Measurements from ENCODE around the gene PRDM15. TPM values are rescaled to one million over a fixed set of nuclear protein-coding genes. Genes with fewer than 3 reads are reported as not detected.

Gene PRDM15
- total RNA-seq, 1 donor from 2014 or later: 7.6 TPM

DNA sequence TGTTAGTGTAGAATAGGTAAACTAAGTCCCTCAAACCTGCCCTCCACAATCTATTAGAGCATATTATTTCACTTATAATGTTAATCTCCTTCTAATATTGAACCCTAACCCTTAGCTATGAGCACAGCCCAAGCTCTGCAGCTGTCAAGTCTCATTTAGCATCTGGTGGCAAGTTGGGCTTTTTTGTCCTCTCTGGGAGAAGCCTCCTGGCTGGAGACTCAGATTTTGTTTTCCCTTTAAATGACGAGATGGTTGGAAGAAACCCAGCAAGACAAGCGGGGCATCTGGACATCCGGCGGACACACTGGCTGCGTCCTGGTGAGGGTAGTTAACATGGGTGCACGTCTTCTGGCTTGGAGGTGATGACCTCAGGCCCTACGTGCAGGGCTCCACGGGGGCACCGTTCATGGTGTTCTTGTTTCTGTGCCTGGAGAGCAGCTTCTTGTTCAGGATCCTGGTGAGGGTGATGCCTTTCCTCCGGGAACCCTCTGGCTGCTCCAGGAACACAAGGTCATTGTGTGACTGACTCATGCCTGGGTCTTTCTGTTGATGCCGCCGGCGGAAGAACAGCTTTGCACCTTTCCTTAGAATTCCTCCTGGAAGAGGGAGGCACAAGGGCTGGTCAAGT is 9.7 kb upstream of the PRDM15 start:
- no peak for DNase-seq (ENCODE audit: extremely low read depth, low read depth, low spot score)

DNA sequence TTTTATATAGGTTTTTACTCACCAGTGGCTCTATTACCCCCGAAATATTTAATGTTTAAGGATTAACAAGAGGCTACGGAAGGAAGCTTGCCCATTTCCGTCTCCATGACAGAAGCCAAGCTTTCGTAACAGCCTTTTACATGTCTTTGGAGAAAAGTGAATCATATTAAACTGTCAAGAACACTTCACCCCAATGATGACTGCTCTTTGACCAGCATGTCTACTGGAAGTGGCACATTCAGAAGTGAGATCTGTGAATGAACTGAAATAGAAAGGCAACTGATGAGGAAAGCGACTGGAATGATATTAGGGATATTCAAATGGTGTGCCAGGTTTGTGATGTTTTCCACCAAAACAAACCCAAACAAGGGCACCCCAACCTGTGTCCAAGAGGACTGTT is 8.5 kb upstream of the PRDM15 start:
- no peak for DNase-seq (ENCODE audit: extremely low read depth, low read depth, low spot score)

DNA sequence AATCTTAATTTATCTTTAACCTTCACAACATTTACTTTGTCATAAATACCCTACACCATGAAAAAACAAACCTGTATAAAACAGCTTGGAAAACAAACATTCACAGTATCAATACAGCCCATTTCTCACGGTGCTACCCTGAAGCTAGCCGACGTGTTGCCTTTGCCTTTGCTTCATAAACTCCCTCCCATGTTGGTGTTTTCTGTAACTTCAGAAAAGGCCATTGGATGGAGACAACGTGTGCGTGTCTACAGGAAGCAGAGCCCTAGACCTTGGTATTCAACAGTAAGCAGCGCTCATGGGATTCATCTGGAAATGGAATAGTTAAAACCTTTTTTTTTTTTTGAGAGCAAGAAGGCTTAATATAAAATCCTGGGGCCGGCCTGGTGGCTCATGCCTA is 7.2 kb upstream of the PRDM15 start:
- no peak for DNase-seq (ENCODE audit: extremely low read depth, low read depth, low spot score)

DNA sequence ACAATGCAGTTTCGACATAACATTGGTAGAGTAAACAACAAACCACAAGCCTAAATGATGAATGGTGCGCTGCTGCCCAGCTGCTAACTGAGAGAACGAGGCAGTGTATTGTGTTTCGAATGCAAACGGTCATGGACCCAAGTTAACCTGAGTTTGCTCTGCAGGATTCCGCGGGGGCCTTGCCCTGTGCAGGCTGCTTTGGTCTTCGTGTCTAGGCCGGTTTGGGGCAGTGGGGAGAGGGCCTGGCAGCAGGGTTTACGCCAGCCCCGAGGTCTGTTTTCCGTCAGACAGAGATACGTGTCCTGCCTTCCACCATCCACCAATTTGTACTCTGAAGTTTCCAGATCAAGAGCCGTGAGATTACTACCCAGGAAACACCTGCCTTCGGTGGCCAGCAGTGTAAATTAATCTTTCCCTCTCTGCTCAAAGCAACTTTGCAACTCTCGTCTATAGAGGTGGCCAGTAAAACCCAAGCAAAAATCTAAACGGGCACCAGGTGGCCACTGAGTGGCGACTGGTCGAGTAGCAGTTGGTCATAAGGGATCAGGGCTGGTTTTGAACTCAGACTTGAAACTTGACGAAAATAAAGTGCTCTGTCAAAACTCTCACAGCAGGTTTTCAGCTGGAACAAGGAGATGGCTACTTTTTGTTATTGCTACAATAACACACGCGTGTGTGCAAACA is 6.3 kb upstream of the PRDM15 start:
- no peak for DNase-seq (ENCODE audit: extremely low read depth, low read depth, low spot score)

DNA sequence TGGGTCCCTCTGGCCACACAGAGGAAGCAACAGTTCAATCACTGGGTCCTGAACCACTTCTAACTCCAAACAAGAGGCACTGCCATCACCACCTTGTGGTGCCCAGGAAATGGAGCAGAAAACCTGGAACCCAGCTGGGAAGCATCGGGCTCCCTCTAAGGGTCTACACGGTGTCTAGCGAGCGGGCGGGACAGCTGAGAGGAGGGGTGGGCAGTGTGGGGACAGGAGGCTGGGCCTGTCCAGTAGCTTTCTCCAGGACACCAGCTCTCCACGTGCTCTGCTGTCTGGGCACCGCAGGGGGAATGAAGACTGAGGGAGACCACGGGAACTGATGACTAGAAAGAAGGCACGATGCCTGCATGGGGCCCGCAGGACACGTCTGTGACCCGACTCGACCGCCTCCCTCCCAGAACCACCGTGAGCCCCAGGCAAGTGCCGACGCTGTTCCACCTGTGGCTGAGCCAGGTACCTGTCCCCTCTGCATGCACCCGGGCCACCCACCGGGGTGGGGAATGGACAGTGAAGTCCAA is 5.4 kb upstream of the PRDM15 start:
- no peak for DNase-seq (ENCODE audit: extremely low read depth, low read depth, low spot score)

DNA sequence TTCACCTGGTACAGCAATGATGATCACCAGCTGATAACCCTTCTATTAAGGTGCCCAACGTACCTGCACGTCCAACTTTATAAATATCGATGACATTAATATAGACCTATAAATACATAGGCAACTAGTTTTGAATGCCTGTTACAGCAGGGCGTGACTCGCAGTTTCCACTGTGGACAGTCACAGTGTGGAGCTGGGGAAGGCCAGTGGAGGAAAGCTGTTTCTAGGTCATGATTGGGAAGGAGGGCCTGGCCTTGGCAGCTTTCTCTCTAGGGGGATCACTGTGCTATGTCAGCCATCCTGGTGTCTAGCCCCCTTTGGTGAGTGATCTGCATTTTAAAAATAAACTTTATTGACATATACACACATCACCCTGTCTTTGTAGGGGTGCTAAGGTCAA is 4.4 kb upstream of the PRDM15 start:
- DNase-seq (ENCODE audit: extremely low read depth, low read depth, low spot score): no peak

DNA sequence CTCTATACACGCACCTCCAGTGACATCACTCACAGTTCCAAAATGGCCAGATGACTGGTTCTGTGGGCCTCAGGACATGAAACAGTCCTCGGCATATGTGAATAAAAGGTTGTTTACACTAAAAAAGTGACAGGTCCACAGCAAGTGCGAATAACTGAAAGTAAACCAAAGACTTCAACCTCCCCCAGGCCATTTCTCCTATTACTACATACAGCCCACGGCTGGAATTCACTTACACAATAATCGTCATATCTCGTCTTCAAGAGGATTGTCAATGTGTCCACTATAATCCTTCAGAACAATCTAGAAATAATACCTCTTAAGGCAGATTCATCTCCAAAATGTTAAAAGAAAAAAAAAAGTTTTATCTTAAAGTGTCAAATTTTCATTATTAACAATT is 1.9 kb upstream of the PRDM15 start:
- no peak for DNase-seq (ENCODE audit: extremely low read depth, low read depth, low spot score)

DNA sequence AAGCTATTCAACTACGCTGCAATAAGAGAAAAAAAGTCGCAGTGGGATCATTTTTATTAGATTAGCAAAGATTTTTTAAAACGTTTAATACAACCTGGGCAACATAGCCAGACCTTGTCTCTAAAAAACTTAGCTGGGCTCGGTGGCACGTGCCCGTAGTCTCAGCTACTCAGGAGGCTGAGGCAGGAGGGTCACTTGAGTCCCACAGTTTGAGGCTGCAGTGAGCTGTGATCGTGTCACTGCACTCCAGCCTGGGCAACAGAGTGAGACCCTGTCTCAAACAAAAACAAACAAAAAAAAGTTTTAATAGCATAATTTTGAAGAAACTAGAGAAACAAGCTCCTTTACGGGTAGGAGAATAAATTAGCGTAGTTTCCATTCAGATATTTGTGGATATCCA is 1.0 kb upstream of the PRDM15 start:
- no peak for DNase-seq (ENCODE audit: extremely low read depth, low read depth, low spot score)

DNA sequence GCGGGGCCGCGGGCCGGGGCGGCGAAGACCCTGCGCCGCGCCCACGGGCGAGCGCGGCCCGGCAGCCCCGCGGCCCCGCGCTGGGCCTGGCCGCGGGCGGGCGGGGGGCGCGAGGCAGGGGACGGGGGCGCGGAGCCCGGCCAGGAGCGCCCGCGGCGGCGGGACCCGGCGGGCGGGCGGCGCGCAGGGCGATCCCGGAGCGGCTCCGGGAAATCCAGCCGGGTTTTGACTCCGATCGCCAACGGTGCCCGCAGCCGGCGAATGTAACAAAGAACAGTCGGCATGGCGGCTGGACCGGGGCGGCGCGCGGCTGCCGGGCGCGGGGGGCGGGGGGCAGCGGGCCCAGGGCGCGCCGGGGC is 334 bp downstream of the PRDM15 start:
- no peak for DNase-seq (ENCODE audit: extremely low read depth, low read depth, low spot score)

DNA sequence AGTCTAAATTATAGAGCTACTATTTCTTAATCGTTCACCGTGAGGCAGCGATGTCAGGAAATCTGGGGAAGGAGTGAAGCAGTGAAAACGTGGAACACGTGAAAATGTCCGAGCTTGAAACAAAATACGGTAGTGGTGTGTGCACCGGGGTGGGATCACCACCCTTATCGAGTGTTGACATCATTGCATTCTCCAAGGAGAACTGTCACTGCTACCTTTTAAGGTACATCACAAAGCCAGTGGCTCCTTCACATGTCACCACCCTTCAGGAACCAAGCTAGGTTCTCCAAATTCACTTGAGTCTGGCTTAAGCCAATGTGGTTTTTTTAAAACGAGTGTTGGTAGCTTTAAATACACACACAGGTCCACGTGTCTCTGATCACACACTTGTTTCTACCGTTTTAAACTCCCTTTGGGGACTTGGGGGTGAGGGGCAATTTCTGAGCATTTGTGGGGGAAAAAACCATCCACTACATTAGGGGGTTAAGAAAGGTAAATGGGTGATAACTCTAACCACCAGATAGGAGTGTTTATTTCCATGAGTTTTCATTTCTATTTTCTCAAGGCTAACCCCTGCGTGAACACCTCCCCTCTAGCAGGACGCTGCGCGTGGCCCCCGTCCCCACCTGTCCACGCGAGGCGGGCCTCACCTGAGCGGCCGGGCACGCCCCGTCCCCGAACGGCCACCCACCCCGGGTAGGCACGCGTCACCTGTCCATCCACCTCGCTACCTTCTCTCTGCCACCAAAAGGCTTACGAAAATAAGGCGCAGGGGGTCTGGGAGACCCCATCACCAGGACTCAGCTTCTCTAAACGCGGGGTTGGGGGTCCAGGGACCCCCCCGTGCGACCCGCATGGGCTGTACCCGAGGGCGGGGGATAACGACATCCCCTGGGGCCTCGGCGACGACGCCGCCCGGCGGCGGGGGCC is 978 bp downstream of the PRDM15 start:
- DNase-seq (ENCODE audit: extremely low read depth, low read depth, low spot score): no peak

DNA sequence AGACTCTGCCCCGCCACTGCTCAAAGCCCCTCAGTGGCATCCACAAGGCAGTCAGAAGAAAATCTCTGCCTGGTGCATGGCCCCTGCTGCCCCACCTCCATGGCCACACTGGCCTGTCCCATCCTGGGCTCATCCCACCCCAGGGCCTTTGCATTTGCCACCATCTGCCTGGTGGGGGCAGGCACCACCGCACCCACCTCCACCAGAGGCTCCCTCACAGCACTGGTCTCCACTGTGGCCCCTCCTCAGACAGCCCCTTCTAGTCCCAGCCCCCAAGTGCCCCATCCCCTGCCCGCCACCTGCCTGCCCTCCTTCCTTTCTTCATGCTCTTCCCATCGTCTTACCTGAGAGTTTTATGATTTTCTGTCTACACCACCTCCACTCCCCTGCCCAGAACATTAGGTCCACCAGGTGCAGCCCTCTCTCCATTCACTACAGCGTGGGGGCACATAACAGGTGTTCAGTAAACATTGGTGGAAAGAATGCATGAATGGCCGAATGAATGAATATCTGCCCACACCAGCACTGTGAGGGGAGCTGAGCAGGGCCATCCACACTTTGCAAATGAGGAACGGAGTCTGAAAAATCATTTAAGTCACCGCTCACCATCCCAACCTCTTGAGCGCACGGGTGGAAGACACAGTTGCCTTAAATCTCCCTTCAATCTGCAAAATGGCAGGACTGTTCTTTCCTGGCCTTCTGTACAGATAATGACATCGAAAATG is 2.1 kb downstream of the PRDM15 start:
- no peak for DNase-seq (ENCODE audit: extremely low read depth, low read depth, low spot score)

DNA sequence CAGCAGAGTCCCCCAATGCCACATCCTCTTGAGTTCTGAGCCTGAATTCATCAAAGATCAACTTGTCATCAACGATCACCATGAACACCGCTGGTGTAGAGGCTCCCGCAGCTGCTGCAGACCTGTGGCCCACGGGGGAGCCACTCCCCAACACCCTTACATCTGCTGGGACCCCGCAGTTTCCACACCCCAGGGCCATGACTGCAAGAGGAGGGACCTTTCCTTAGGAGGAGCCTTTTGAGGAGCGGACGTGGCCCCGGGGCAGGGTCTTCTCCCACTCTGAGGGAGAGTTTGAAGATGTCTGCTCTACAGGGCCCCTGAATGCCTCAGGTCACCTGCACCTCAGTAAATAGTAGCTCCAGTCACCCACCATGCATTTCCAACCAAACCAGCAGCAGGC is 2.7 kb downstream of the PRDM15 start:
- DNase-seq (ENCODE audit: extremely low read depth, low read depth, low spot score): no peak

DNA sequence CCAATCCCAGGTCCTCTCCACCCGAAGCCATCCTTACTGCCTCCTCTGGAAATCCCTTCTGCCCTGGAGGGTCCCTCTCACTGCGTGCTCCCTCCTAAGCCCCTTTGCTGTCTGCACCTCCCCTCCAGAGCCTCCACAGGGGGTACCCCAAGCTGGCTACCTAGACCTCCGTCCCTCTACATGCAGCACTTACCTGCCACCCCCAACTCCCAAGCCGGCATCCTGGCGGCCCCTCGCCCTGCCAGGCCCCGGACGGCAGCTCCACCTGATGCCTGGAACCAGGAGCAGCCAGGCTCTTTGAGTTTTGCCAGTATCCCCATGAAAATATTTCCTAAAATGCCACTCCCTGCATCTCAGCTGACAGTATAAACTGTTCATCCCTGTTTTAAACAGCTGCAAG is 4.1 kb downstream of the PRDM15 start:
- no peak for DNase-seq (ENCODE audit: extremely low read depth, low read depth, low spot score)

DNA sequence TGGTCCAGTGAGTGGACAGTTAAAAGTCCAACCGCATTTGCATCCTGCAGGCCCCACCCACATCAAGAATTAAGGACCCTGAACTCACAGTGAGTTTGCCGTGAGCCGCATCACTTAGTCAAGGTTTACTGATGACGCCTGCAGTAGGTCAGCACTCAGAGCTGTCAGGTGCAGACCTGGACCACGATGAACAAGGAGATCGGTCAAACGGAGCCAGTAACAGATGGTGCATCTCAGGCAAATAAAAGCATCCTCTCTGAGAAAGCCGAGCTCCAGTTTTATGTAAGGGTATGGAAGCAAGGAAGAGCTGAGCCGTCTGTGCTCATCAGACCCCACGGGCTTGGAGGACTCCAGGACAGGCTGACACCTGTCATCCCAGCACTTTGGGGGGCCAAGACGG is 4.5 kb downstream of the PRDM15 start:
- no peak for DNase-seq (ENCODE audit: extremely low read depth, low read depth, low spot score)

DNA sequence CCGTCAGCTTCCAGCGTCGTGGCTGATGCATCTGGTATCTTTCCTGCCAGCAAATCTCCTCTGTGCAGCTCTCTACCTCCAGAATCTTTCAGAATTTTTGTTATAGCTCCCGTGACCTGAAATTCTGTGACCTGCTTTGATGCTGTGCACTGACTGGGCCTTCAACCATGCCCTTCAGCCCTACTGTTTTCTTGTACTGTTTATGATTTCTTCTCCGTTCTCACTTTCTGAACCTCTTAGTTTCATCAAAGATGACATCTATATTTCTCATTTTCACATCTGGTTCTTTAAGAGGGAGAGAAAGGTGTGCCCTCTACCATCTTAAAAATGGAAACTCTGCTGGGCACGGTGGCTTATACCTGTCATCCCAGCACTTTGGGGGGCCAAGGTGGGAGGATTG is 5.7 kb downstream of the PRDM15 start:
- no peak for DNase-seq (ENCODE audit: extremely low read depth, low read depth, low spot score)

DNA sequence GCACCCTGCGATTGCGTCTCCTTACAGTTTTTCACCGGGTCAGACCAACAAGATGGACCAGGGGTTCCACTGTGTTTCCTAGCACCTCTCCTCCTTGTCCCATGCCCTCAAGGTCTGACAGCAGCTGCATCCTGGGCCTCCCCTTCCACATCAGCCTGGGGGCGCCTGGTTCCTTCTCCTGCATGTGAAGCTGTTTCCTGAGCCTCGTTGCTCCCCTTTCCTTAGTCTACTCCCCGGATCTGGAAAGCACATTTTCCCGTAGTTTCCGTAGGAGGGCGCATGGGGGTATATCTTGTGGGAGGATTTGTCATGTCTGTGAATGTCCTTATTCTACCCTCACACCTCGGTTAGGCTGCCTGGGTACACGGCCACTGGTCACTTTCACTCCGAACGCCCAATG is 6.1 kb downstream of the PRDM15 start:
- no peak for DNase-seq (ENCODE audit: extremely low read depth, low read depth, low spot score)

DNA sequence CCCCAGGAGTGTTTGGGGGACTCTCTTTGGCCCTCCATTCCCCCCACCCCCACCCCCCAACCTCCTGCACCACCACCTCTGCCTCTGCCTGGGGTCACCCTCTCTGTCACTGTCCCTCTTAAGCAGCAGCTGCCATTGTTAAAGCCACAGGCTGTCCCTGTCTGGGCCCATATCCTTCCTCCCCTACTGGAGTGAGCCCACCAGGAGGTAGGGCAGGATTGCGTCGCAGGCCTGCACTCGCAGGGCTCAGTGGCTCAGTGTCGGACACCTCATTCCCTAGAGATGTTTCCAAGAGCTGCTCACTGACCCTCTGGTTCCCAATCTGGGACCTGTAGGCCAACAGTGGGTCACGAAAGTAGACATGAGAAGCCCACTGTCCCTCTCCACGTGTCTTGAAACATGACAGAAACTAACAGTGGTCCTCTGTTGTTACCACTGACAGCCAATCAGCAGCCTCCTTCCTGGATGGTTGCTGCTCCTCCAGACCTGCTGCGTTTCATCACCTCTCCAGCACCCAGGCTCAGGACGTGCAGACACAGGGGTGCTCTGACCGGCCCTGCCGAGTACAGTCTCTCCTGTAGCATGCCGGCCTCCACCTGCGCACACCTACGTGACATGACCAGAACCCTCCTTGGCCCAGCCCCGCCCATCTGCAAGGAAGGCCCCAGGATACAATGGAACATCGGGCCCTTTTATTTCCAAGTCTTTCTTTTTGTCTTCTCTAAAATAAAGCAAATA is 7.7 kb downstream of the PRDM15 start:
- DNase-seq (ENCODE audit: extremely low read depth, low read depth, low spot score): no peak

DNA sequence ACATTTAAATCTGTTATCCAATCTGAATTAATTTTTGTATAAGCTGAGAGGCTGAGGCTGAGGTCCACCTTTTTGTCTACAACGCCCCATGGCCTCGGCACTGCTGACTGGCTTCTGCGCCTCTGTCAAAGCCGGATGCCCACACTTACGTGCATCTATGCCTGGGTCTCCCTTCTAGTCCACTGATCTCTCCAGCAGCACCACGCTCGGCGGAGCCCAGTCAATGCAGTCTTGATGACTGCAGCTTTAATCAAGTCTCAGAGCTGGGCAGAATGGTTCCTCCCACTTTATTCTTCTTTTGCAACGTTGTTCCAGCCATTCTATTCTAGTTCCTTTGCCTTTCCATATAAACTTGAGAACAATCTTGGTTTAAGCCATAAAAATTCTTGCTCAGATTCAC is 9.4 kb downstream of the PRDM15 start:
- no peak for DNase-seq (ENCODE audit: extremely low read depth, low read depth, low spot score)

DNA sequence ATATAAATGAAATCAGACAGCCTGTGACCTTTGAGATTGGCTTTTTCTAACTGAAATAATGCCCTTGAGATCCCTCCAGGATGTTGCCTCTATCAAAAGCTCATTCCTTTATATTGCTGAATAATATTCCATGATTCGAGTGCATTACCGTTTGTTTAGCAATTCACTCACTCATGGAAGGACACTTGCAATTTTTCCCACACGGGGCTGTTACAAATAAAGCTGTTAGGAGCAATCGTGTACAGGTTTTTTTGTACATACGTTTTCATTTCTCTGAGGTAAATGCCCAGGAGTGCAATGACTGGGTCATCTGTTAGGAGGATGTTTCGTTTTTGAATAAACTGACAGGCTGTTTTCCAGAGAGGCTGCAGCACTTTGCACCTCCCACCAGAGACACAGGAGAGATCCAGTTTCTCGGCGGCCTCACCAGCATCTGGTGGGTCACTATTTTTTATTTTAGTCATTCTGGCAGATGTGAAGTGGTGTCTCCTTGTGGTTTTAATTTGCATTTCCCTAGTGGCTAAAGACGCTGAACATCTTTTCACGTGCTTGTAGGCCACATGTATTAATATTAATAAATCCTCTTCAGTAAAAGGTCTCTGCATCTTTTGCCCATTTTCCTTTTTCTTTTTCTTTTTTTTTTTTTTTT is 11.0 kb downstream of the PRDM15 start:
- no peak for DNase-seq (ENCODE audit: extremely low read depth, low read depth, low spot score)

DNA sequence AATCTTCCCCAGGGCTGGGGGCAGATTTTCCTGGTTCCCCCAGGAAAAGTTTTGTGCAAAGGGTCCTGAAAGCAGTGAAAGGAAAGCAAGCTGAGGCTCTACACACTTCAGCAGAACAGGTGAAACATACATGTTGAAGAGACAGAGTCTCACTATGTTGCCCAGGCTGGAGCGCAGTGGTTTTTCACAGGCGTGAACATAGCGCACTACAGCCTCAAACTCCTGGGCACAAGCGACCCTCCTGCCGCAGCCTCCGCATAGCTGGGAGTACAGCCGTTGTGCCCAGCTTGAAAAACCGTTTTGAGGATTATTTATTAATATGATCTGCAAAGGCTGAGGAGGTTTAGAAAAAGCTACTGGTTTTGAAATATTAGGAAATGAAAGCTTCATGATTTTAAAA is 11.8 kb downstream of the PRDM15 start:
- no peak for DNase-seq (ENCODE audit: extremely low read depth, low read depth, low spot score)

Data from glomerular endothelial cell (primary cell).